Measurements from ENCODE around the gene SYTL3.
A peak's percentile ranks its signal among the peaks of the same experiment; 100 is the strongest.
"Not testable (repeated sequence)": the region's sequence is repeated elsewhere in the genome, so short reads cannot be mapped to it uniquely, and the experiment has no call there.

Gene SYTL3

DNA sequence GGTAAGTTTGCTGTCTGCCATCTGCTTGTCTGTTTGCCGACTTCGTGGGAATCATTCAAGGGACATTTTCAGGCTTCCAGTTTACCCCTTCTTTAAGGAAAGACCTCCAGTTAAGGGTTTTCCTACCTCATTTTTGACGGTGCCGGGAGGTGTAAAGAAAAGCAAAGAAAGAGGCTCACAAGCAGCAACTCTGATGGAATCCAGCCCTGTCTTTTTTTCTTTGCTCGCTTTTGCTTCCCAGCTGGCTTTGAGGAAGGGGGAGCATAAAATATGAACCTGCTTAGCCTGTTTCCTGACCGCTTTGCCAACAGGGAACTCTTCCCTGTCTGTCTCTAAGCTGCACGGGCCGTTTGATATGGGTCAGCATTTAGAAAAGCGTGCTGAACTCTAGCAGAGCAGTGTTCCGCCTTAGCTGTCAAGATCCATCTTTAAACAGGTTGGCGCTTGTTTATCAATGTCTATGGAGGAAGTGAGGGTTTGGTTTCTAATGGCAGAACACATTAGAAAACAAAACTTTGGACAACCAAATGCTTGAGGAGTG lies 13.8 kb downstream of the SYTL3 start:
- DNase-seq (ENCODE audit: low spot score), result no peak

DNA sequence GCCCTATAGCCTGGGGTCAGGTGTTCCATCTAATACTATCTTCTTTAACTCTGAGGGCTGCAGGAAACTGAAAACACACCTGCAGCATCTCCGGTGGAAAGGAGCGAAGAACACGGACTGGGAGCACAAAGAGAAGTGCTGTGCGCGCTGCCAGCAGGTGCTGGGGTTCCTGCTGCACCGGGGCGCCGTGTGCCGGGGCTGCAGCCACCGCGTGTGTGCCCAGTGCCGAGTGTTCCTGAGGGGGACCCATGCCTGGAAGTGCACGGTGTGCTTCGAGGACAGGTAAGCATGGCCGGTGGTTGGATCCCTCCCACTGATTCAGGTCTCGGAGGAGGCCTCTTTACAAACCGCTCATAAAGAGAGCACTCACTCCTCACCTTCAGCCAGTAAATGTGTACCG lies 15.5 kb downstream of the SYTL3 start:
- no peak for DNase-seq (ENCODE audit: low spot score)

DNA sequence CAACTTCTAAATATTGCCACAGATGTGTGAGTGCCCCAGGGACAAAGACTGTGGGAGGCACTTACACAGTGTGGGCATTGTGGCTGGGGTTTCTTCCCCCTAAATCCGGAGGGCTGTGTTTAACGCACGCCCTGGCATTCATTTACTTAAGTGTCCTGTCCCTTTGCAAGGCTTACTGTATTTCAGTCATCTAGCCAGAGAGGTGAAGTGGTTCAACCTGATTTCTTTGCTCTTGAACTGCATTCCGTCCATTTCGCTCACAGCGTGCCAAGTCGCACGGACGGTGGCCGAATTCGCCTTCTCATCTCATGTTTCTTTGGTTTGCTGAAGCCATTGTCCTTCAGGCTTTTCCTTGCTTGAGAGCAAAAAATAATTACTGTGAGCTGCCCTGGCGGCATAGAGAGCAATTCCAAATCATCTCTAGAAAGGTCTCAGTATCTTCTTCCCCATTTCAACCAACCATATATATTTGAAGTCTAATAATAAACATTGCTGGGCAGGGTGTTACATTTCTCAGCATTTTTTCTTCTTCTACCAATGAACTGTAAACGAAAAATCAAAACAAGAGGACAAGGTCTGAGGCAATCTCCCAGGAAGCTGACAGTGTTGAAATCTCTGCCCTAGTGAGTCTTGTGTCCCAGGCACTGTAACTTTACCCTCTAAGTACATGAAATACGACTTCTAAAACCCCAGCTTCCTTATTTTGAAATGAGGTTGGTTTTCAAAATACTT lies 16.9 kb downstream of the SYTL3 start:
- DNase-seq (ENCODE audit: low spot score), result no peak

DNA sequence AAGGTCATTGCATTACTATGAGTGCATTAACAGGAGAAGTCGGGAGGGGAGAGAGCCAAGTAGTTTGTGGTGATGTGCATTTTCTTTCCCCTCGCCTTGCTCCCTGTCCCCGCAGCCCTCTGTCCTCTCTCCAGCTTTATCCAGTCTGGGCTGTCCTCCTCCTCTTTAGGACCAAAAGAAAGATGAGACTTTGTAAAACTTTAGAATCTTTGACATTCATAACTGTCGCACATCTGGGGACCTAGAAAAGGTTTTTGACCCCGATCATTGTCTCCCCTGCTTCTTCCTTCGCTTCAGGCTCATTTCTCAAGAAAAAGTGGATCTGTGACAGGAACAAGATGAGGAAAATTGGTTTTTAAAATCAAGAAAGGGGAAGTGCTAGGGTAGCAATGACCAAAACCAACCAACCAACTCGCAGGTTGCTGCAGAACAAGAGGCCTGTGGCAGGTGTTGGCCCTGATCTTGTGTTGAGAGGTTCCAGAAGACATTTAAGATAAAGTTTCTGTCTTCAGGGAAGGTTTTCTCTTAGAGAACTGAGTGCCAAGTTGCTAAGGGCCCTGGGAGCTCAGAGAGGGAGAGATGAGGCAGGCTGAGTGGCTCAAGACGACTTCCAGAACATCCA lies 17.6 kb downstream of the SYTL3 start:
- DNase-seq (ENCODE audit: low spot score), result no peak

DNA sequence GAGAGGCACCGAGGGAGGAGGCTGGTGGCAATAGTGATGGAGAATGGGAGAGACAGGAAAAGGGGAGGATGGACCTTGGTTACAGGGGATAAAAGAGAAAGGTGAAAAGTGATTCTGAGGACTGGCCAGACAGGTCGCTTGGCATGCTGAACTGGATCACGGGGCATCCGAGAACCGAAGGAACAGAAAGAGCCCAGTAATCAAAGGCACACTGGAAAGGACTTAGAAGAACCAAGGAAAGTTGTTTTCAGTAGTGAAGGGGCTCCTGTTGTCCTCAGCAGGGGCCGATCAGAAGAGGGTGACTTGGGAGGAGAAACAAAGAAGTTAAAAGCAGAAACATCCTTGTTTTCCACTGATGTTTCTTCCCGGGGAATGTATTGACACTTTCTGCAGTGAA lies 18.9 kb downstream of the SYTL3 start:
- DNase-seq (ENCODE audit: low spot score), result no peak

DNA sequence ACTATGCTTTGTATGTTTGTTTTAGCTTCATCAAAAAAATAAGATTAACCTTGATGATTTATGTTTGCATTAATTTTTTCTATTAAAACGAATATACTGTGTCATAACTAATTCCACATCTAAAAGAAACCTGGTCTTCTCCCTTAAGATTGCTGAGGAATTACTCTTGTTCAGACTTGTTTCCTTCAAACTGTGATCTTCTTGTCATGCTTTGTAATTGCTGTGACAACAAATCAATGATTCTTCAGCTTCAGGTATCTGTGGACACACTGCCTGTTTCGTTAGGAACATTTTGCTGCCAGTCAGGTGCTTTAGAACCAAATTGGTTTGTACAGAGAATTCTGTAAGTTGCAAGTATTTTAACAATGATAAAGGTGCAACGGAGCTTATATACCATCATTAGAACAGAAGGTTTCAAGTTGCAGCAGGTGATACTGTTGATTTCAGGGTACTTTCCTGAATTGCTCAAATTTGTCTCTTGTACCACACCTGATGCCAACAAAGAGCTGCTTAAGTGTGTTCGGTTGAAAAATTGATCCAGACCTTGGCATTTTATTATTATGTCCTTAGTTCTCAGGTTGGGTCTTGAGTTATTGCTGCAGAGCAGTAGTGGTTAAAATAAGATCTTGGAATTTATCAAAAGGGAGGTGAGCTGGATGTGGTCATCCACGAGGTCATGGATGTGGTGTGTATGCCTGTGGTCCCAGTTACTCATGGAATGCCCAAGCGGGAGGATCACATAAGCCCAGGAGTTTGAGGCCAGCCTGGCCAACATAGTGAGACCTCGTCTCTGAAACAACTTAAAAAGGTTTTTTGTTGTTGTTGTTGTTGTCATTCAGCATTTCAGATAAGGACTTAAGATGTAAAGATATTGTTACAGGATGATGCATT lies 19.5 kb downstream of the SYTL3 start:
- no peak for DNase-seq (ENCODE audit: low spot score)

DNA sequence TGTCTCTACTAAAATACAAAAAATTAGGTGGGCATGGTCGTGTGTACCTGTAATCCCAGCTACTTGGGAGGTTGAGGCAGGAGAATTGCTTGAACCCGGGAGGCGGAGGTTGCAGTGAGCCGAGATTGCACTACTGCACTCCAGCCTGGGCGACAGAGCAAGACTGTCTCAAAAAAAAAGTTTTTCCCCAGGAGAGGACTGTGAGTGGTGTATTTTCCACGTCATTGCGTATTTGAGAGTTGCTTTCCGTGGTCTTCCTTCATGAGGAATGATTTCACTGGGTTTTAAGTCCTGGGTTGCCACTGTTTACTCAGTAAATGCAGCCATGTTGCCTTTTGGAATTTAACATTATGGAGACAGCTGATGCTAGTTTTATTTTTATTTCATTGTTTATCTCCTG lies 22.3 kb downstream of the SYTL3 start:
- not testable (repeated sequence) for DNase-seq (ENCODE audit: low spot score)

DNA sequence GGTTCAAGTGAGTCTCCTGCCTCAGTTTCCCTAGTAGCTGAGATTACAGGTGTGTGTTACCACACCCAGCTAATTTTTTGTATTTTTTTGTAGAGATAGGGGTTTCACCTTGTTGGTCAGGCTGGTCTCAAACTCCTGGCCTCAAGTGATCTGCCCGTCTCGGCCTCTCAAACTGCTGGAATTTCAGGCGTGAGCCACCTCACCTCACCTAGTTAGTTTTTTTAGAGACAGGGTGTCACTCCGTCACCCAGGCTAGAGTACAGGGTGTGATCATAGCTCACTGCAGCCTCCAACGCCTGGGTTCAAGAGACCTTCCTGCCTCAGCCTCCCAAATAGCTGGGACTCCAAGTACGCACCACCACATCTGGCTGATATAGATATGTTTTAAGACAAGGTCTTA lies 22.9 kb downstream of the SYTL3 start:
- DNase-seq (ENCODE audit: low spot score), result no peak

DNA sequence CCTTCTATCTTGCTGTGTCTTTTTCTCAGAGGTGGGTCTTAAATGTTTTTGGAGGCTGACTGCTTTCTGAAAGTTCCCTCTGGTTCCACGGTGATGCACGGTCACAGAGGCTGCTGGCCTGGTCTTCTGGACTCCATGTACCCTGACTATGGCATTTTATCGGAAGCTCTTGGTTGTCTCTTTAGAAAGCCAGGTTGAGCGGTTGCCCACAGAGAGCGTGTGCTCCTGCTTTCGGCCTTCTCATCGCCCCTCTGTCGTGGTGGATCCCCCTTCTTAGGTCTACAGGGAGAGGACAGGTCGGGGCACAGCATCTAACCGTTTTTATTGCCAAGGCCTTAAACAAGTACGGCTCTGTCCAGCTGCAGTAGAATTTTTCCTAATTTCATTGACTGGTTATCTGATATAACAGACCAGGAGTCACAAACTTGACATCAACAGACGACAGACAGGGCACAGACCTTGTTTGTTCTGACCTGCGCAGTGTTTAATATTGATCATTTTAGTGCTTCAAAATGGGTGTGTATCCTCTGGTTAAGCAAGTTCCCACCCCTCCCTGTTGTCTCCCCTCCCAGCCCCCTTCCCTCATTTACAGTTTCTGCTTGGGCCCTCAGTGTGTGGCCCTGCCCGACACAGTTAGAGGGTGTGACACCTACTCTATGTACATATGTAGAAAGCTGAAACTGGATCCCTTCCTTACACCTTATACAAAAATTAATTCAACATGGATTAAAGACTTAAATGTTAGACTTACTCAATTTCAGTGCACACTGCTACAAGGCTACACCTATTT lies 24.7 kb downstream of the SYTL3 start:
- DNase-seq (ENCODE audit: low spot score), result no peak

DNA sequence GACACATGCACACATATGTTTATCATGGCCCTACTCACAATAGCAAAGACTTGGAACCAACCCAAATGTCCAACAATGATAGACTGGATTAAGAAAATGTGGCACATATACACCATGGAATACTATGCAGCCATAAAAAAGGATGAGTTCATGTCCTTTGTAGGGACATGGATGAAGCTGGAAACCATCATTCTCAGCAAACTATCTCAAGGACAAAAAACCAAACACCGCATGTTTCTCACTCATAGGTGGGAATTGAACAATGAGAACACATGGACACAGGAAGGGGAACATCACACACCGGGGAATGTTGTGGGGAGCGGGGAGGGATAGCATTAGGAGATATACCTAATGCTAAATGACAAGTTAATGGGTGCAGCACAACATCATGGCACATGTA lies 27.2 kb downstream of the SYTL3 start:
- DNase-seq (ENCODE audit: low spot score), result not testable (repeated sequence)

DNA sequence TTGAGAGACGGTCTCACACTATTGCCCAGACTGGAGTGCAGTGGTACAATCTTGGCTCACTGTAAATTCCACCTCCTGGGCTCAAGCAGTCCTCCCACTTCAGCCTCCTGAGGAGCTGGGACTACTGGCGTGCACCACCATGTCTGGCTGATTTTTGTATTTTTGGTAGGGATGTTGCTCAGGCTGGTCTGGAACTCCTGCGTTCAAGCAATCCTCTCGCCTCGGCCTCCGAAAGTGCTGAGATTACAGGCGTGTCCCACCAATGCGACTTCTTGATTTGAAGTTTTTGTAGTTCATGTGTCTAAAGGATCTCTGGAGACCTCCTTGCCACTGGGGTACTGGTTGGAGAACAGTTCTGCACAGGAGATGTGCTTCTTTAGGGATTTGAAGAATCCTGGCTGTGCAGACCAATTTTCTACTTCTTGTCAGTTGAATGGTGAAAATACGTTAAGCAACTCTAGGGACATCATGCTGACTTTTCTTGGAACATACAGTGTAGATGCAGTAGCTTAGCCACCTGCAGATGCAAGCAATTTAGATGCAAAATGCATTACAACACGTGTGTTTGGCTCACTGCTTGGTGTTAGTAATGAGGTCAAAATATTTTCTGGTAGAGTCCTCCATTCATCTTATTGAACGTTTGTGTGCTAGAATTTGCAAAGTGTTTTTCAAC lies 28.2 kb downstream of the SYTL3 start:
- DNase-seq (ENCODE audit: low spot score), result no peak

DNA sequence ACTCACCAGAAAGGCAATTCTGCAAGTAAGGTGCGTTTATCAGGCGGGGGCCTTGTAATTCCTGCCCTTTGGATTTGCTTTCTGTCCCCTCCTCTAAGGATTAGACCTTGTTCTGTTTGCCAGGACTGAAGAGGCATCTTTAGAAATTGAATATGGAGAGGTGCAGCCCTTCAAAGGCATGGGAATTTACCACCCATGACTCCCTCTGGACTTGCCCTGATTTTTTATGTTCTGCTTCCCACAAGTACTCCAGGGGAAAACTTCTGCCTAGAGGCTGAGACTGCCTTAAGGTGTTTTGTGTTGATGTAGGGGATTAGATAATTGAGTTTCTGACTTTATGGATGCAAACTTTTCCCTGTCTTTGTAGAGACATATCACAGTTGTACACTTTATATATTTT lies 30.2 kb downstream of the SYTL3 start:
- DNase-seq (ENCODE audit: low spot score), result no peak

DNA sequence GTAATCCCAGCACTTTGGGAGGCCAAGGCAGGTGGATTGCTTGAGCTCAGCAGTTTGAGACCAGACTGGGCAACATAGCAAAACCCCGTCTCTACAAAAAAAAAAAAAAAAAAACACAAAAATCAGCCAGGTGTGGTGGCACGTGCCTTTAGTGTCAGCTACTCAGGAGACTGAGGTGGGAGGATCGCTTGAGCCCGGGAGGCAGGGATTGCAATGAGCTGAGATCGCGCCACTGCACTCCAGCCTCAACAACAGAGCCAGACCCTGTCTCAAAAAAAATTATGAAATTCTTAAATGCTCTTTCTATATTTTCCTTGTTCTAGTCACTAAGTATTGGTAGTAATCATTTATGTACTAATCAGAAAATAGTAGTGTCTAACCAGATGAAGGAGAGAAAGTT lies 30.6 kb downstream of the SYTL3 start:
- no peak for DNase-seq (ENCODE audit: low spot score)

DNA sequence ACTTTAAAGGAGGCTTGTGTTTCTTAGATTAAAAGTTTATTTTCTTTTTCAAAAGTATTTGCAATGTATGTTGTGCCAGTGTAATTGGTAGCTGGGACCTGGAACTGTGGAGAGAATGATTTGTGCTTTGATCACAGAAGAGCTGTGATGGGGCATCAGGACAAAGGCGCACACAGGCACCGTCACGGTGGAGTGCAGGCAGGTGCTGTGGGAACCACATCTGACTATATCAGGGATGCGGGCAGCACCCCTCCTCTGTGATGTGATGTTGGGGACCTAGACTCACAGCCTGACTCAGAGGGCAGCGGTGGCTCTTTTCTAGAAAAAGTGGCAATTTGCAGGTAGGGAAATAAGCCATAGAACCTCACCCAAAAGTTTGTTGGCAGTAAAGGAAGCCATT lies 34.5 kb downstream of the SYTL3 start:
- no peak for DNase-seq (ENCODE audit: low spot score)

DNA sequence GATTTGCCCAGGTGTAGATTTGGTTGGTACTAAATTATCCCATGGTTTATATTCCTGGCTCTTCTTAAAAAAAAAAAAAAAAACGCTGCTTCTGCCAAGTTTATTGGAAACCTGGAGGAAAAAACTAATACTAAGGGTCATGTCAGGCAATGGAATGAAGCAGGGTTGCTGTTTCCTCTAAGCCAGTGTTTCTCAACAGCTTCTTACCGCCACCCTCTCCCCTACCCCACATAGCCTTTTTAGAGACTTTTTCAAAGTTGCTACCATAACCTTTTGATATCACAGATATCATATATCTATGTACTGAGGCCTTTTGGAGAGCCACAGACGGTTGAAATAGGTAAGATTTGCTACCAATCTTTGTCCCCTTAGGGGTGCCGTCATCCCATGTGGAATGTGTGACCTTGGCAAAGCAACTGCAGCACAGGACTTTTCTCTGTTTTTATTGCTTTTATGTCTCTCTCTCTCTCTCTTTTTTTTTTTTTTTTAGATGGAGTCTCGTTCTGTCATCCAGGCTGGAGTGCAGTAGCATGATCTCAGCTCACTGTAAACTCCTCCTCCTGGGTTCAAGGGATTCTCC lies 35.0 kb downstream of the SYTL3 start:
- DNase-seq (ENCODE audit: low spot score), result no peak

DNA sequence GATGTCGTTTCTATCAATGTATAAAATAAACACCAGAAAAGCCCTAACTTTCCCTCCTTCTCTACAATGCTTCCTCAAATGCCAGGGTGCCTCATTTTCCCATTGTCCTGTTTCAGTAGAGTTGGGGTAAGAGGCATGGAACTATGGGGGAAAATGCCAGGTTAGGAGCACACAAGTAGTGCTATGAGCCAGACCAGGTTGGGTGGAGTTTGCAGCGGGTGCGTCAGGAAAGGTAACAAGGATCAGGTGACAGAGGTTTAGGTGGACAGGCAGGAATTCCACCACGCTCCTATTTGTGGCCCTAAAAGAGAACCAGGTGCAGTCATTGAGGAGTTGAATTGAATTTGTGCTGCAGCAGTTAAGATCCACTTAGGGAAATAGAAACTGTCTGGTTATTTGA lies 36.5 kb downstream of the SYTL3 start:
- no peak for DNase-seq (ENCODE audit: low spot score)

DNA sequence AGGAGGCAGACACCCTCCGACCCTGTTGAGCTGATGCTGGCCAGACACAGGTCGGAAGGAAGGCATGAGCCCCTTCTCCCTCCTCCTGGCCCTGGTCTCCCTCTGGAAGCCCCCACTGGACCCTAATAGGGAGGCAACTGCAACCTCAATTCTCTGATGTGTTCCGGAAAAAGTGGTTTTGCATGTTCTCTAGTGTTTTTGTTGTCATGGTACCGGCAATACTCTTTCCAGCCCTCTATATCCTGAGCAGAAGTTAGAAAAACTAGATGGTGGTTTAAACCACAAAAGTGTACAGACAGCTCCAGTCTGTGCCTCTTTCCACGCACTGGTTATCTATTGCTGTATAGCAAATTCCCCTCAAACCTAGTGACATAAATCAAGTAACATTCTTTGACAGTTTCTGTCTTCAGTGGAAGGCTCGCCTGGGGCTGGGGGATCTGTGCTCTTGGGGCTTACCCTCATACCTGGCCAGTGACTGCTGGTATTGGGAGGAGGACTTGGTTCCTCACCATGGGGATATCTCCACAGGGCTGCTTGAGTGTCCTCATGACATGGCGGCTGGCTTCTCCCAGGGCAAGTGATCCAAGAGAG lies 37.0 kb downstream of the SYTL3 start:
- peak; percentile 85 for DNase-seq (ENCODE audit: low spot score)

DNA sequence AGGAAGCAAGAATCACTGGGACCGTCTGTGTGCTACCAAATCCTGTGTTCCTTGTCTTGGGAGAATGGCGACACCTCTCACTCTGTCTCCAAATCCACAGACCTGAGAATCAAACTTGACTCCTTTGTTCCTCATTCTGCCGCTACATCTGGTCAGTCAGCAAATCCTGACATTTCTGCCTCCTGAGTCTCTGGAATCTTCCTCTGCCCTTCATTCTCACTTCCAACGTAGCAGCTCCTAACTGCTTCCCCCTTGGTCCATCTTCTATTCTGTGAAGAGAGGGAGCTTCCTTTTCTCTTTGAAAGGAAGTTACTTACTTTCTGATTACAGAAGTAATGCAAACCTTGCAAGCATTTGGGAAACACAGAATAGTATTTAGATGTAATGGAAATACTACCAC lies 37.7 kb downstream of the SYTL3 start:
- DNase-seq (ENCODE audit: low spot score), result no peak

DNA sequence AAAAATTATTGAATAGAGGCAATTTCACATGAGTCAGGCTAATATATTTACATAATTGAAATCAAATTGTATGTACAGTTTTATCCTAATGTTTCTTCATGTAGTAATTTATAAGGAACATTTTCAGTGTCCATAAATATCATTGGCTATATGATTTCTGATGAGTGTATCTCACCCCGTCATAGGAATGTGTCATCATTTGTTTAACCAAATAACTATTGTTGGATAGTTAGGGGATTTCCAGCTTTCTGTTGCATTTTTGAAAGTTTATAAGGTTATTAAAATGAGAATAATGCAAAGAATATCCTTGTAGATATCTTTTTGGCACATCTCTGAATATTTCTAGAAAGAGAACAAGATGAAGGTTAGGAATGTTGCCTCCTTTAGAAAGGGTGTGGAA lies 39.0 kb downstream of the SYTL3 start:
- peak; percentile 44 for DNase-seq (ENCODE audit: low spot score)

DNA sequence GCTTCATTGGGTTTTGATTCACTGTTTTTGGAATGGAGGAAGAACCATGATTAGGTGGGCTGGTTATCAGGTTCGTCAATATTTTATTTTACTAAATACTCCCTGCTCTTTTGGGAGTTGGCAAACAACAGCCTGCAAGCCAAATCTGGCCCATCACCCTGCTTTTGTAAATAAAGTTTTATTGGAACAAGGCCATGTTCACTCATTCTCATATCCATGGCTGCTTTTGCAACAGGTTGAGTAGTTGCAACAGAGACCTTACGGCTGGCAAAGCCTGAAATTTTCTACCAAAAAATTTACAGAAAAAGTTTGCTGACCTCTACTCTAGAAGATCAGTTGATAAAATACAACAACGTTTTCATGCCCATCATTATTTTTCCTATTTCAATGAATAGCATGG lies 45.1 kb downstream of the SYTL3 start:
- no peak for DNase-seq (ENCODE audit: low spot score)

DNA sequence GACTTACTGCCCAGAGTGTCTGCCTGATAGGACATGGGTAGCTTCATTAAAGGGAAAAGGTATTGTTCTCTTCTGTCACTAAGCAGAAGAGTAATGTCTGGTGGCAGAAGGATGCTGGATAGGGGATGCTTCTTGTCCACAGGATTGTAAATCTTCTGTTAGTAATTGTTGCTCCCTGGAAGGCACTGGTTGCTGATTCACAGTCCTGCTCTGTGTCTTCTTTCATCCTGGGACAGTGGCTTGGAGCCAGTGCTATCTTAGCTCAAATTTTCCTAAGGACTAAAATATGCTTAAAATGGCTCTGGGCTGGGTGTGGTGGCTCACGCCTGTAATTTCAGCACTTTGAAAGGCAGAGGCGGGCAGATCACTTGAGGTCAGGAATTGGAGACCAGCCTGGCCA lies 48.0 kb downstream of the SYTL3 start:
- DNase-seq (ENCODE audit: low spot score), result no peak
